Caco-2 (cell line): ENCODE data around the gene LCOR. TPM values are rescaled to one million over a fixed set of nuclear protein-coding genes. Genes with fewer than 3 reads are reported as not detected.

Source experiments
- BruUV-seq: library from RNA; stranded (reverse); fragments of 400-500 nt; replicated peaks from 2 replicates; lab custom pipeline; 2021; lab: Mats Ljungman, UMichigan
- CTCF ChIA-PET: fragments of 300-600 bp; sonication (Branson Sonifier 250); formaldehyde crosslinking; loops from one replicate; lab custom pipeline; 2022; ENCODE audit warnings: antibody characterized with exemption; lab: Charles Lee
- POLR2A ChIA-PET: fragments of 300-600 bp; sonication (Branson Sonifier 250); formaldehyde crosslinking; loops from one replicate; lab custom pipeline; 2022; ENCODE audit warnings: antibody characterized with exemption; lab: Charles Lee
- DNase-seq, 2 experiments: peaks; one replicate each; pipeline versions ENCODE4 v3.0.0 to v3.0.0-alpha.2; 2020 to 2022
- H3K27me3 ChIP-seq: replicated peaks from 2 replicates; pipeline ENCODE4 v1.6.0; 2011; ENCODE audit warnings: low read length; ENCODE audit not compliant: control insufficient read depth, insufficient read depth
- H3K36me3 ChIP-seq: 2 replicates; pipeline ENCODE4 v1.5.1; 2011; ENCODE audit warnings: low read length; ENCODE audit not compliant: control insufficient read depth, insufficient read depth
- H3K4me1 ChIP-seq: fragments of 250-450 bp; sonication (Bioruptor Pico); 2 replicates; pipeline ENCODE4 v1.5.1; 2020; ENCODE audit warnings: mild to moderate bottlenecking
- H3K4me3 ChIP-seq: 2 replicates; pipeline ENCODE4 v1.5.1; 2011; ENCODE audit warnings: low read depth, mild to moderate bottlenecking, control low read depth, low read length
- H3K9me3 ChIP-seq: fragments of 250-450 bp; sonication (Bioruptor Pico); 2 replicates; pipeline ENCODE4 v1.5.1; 2020; ENCODE audit warnings: mild to moderate bottlenecking, moderate library complexity
- H3K27ac Mint-ChIP-seq: one replicate; pipeline ENCODE4 v1.8.0; 2022; ENCODE audit warnings: mixed read lengths; ENCODE audit not compliant: unreplicated experiment
- H3K27me3 Mint-ChIP-seq: one replicate; pipeline ENCODE4 v1.8.0; 2022; ENCODE audit warnings: mixed read lengths; ENCODE audit not compliant: insufficient read depth, unreplicated experiment
- H3K36me3 Mint-ChIP-seq: one replicate; pipeline ENCODE4 v1.8.0; 2022; ENCODE audit warnings: mild to moderate bottlenecking, mixed read lengths; ENCODE audit not compliant: insufficient read depth, unreplicated experiment
- H3K4me1 Mint-ChIP-seq: one replicate; pipeline ENCODE4 v1.8.0; 2022; ENCODE audit warnings: low read depth, mixed read lengths; ENCODE audit not compliant: unreplicated experiment
- H3K4me3 Mint-ChIP-seq: one replicate; pipeline ENCODE4 v1.8.0; 2022; ENCODE audit warnings: mild to moderate bottlenecking, moderate library complexity, mixed read lengths; ENCODE audit not compliant: unreplicated experiment
- H3K9me3 Mint-ChIP-seq: one replicate; pipeline ENCODE4 v1.8.0; 2022; ENCODE audit warnings: mixed read lengths; ENCODE audit not compliant: unreplicated experiment
- CTCF ChIP-seq, 2 experiments: fragments of 200-600 bp in 1 of 2; IDR thresholded peaks; 1 replicate in 1 of 2; 2 replicates in 1 of 2; pipeline versions ENCODE4 v1.5.1 to v1.8.0; 2011 to 2022; ENCODE audit warnings: antibody characterized with exemption in 1 of 2, control low read depth in 1 of 2, inconsistent platforms in 1 of 2, low read depth in 1 of 2, low read length in 1 of 2, mild to moderate bottlenecking in 1 of 2, moderate library complexity in 1 of 2; ENCODE audit not compliant: insufficient read depth in 1 of 2, severe bottlenecking in 1 of 2, unreplicated experiment in 1 of 2
- intact Hi-C: fragments of 100-400 bp; cut with micrococcal nuclease; formaldehyde crosslinking; loops from one replicate; pipeline ENCODE4 v1.10.0; 2022; ENCODE audit not compliant: unreplicated experiment
- total RNA-seq: library from RNA; stranded (reverse); gene quantifications from 2 replicates; pipeline ENCODE4 v1.2.3, GENCODE V29; 2022

LCOR gene
- total RNA-seq, 1 experiment from 2014 or later = 51.8 TPM

GRCh38 chr10:96850113-96850512 lies 18.0 kb downstream of the LCOR start:
- no peak for DNase-seq
- CTCF ChIA-PET = interaction anchor here (0.6 kb wide), 1 partner anchor 694 kb away, joined by 4 read pairs; no protein-coding TSS in a partner anchor
- intact Hi-C loops = no loop called here
- H3K9me3 Mint-ChIP-seq = no peaks in the 10 kb centered on the region
- Histone ChIP-seq H3K4me3 (no peak overlapping the region), H3K36me3 (no peaks in the 10 kb centered on the region; the same call in 1 of the 2 replicates), H3K4me1 (no peaks in the 10 kb centered on the region), H3K9me3 (no peaks in the 10 kb centered on the region), H3K27me3 (no peaks in the 10 kb centered on the region)
- BruUV-seq = no TSS peak
- peaks cover 8% of the 10 kb centered on the region for H3K36me3 Mint-ChIP-seq
- POLR2A ChIA-PET = no interaction called here
- H3K27me3 Mint-ChIP-seq = no peaks in the 10 kb centered on the region
- H3K27ac Mint-ChIP-seq = no peak overlapping the region
- H3K4me3 Mint-ChIP-seq = no peak overlapping the region
- peaks cover 1% of the 10 kb centered on the region for H3K4me1 Mint-ChIP-seq
- TF ChIP-seq CTCF (IDR thresholded peaks at IDR 0.05; ENCODE audit: insufficient read depth in 1 of 2, low read depth in 1 of 2, low read length in 1 of 2, severe bottlenecking in 1 of 2, unreplicated experiment in 1 of 2) = no peak

- no peak for DNase-seq
- no TSS peak for BruUV-seq
- Histone ChIP-seq H3K9me3 (no peaks in the 10 kb centered on the region), H3K4me3 (no peak overlapping the region), H3K27me3 (no peaks in the 10 kb centered on the region), H3K4me1 (no peaks in the 10 kb centered on the region), H3K36me3 (no peaks in the 10 kb centered on the region; the same call in 1 of the 2 replicates)
- intact Hi-C loops = no loop called here
- TF ChIP-seq CTCF (IDR thresholded peaks at IDR 0.05; ENCODE audit: insufficient read depth in 1 of 2, low read depth in 1 of 2, low read length in 1 of 2, severe bottlenecking in 1 of 2, unreplicated experiment in 1 of 2) = no peak
- peaks cover 11% of the 10 kb centered on the region for H3K36me3 Mint-ChIP-seq
- CTCF ChIA-PET = no interaction called here
- no peaks in the 10 kb centered on the region for H3K27me3 Mint-ChIP-seq
- H3K4me1 Mint-ChIP-seq = no peaks in the 10 kb centered on the region
- POLR2A ChIA-PET = no interaction called here
- no peak overlapping the region for H3K27ac Mint-ChIP-seq
- no peaks in the 10 kb centered on the region for H3K9me3 Mint-ChIP-seq
- H3K4me3 Mint-ChIP-seq = no peak overlapping the region
Measured at GRCh38 chr10:96850825-96851224, 18.7 kb downstream of the LCOR start.

- Mint-ChIP-seq H3K36me3 (peaks cover 11% of the 10 kb centered on the region), H3K4me3 (no peak overlapping the region), H3K9me3 (no peaks in the 10 kb centered on the region), H3K27me3 (no peaks in the 10 kb centered on the region), H3K27ac (no peak overlapping the region), H3K4me1 (no peaks in the 10 kb centered on the region)
- no peak for TF ChIP-seq CTCF (IDR thresholded peaks at IDR 0.05; ENCODE audit: insufficient read depth in 1 of 2, low read depth in 1 of 2, low read length in 1 of 2, severe bottlenecking in 1 of 2, unreplicated experiment in 1 of 2)
- Histone ChIP-seq H3K27me3 (no peaks in the 10 kb centered on the region), H3K4me1 (no peaks in the 10 kb centered on the region), H3K4me3 (no peak overlapping the region), H3K36me3 (no peaks in the 10 kb centered on the region; the same call in 1 of the 2 replicates), H3K9me3 (no peaks in the 10 kb centered on the region)
- ChIA-PET POLR2A (no interaction called here), CTCF (no interaction called here)
- no peak for DNase-seq
- no TSS peak for BruUV-seq
- intact Hi-C loops = no loop called here
Measured at GRCh38 chr10:96851281-96851680, 19.2 kb downstream of the LCOR start.
